WTC11 (cell line): ENCODE data around the gene TIAL1. TPM values are rescaled to one million over a fixed set of nuclear protein-coding genes. Genes with fewer than 3 reads are reported as not detected.

ENCODE experiments used
- ATAC-seq: fragments of 200-7000 bp; cut with Tn5 transposase; 2 replicates; pipeline ENCODE4 v1.10.0; 2021; ENCODE audit warnings: mild to moderate bottlenecking, moderate library complexity
- CTCF ChIA-PET: fragments of 300-600 bp; sonication (Branson Sonifier 250); formaldehyde crosslinking; loops from one replicate; lab custom pipeline; 2021; ENCODE audit warnings: antibody characterized with exemption; lab: Charles Lee
- POLR2A ChIA-PET: fragments of 350-600 bp; sonication (Branson Sonifier 250); formaldehyde crosslinking; loops from one replicate; lab custom pipeline; 2021; ENCODE audit warnings: antibody characterized with exemption; lab: Charles Lee
- DNase-seq: peaks from one replicate; pipeline ENCODE4 v3.0.0; 2021; ENCODE audit warnings: low spot score
- H3K27ac Mint-ChIP-seq: 2 replicates; pipeline ENCODE4 v1.8.0; 2021; ENCODE audit warnings: mixed read lengths
- H3K27me3 Mint-ChIP-seq: 2 replicates; pipeline ENCODE4 v1.8.0; 2021; ENCODE audit warnings: low read depth, mild to moderate bottlenecking, moderate library complexity, mixed read lengths
- H3K36me3 Mint-ChIP-seq: 2 replicates; pipeline ENCODE4 v1.8.0; 2021; ENCODE audit warnings: mixed read lengths
- H3K4me1 Mint-ChIP-seq: 2 replicates; pipeline ENCODE4 v1.8.0; 2022; ENCODE audit warnings: mixed read lengths
- H3K4me3 Mint-ChIP-seq: 2 replicates; pipeline ENCODE4 v1.8.0; 2021; ENCODE audit warnings: mild to moderate bottlenecking, moderate library complexity, mixed read lengths
- H3K9me3 Mint-ChIP-seq: 2 replicates; pipeline ENCODE4 v1.8.0; 2021; ENCODE audit warnings: mixed read lengths
- ATF6 ChIP-seq: sonication (generic); formaldehyde crosslinking; IDR thresholded peaks from 2 replicates; pipeline ENCODE4 v1.8.1; 2023; ENCODE audit warnings: mild to moderate bottlenecking, missing genetic modification reagents
- CTCF ChIP-seq: fragments of 200-600 bp; IDR thresholded peaks from 2 replicates; pipeline ENCODE4 v1.8.0; 2022; ENCODE audit warnings: antibody characterized with exemption
- GABPB1 ChIP-seq: sonication (generic); formaldehyde crosslinking; IDR thresholded peaks from 2 replicates; pipeline ENCODE4 v1.8.1; 2023; ENCODE audit warnings: mild to moderate bottlenecking, missing genetic modification reagents
- GTF2I ChIP-seq: fragments of 250-450 bp; sonication (Bioruptor Pico); conservative IDR thresholded peaks from 2 replicates; pipeline ENCODE4 v1.4.0; 2021; ENCODE audit warnings: mild to moderate bottlenecking
- HMGXB4 ChIP-seq: sonication (generic); formaldehyde crosslinking; IDR thresholded peaks from 2 replicates; pipeline ENCODE4 v1.8.1; 2023; ENCODE audit warnings: mild to moderate bottlenecking, moderate library complexity, missing genetic modification reagents
- JUN ChIP-seq: sonication (generic); formaldehyde crosslinking; IDR thresholded peaks from 2 replicates; pipeline ENCODE4 v1.8.0; 2023; ENCODE audit warnings: mild to moderate bottlenecking, missing genetic modification reagents
- MAX ChIP-seq: sonication (generic); formaldehyde crosslinking; IDR thresholded peaks from 2 replicates; pipeline ENCODE4 v1.8.0; 2022; ENCODE audit warnings: mild to moderate bottlenecking, missing genetic modification reagents
- NR2C2 ChIP-seq: sonication (generic); formaldehyde crosslinking; IDR thresholded peaks from 2 replicates; pipeline ENCODE4 v1.8.0; 2022; ENCODE audit warnings: mild to moderate bottlenecking, missing genetic modification reagents
- STAT6 ChIP-seq: sonication (generic); formaldehyde crosslinking; conservative IDR thresholded peaks from 2 replicates; pipeline ENCODE4 v1.8.1; 2023; ENCODE audit warnings: mild to moderate bottlenecking, low read depth, missing genetic modification reagents, moderate library complexity
- TP53 ChIP-seq: sonication (generic); formaldehyde crosslinking; IDR thresholded peaks from 2 replicates; pipeline ENCODE4 v1.8.1; 2023; ENCODE audit warnings: mild to moderate bottlenecking, missing genetic modification reagents
- ZNF423 ChIP-seq: fragments of 250-450 bp; sonication (Bioruptor Pico); IDR thresholded peaks from 2 replicates; pipeline ENCODE4 v2.1.2; 2022; ENCODE audit warnings: mild to moderate bottlenecking, moderate library complexity
- ZNF425 ChIP-seq: fragments of 250-450 bp; sonication (Bioruptor Pico); conservative IDR thresholded peaks from 2 replicates; pipeline ENCODE4 v1.9.0; 2021; ENCODE audit warnings: mild to moderate bottlenecking
- ZNF532 ChIP-seq: fragments of 250-450 bp; sonication (Bioruptor Pico); IDR thresholded peaks from 2 replicates; pipeline ENCODE4 v1.9.0; 2021; ENCODE audit warnings: mild to moderate bottlenecking, borderline replicate concordance
- ZNF671 ChIP-seq: fragments of 250-450 bp; sonication (Bioruptor Pico); IDR thresholded peaks from 2 replicates; pipeline ENCODE4 v1.8.0; 2021; ENCODE audit warnings: mild to moderate bottlenecking
- total RNA-seq: library from RNA; stranded (reverse); gene quantifications from 3 replicates; pipeline ENCODE4 v1.2.3, GENCODE V29; 2021

The TIAL1 gene
- total RNA-seq, 1 experiment from 2014 or later = 170 TPM

GRCh38 chr10:119616882-119617570 is 20.3 kb upstream of the TIAL1 start:
- Mint-ChIP-seq H3K4me1 (peaks cover 14% of the 10 kb centered on the region), H3K4me3 (no peak overlapping the region), H3K9me3 (peaks cover 5% of the 10 kb centered on the region; the same call in 1 of the 2 replicates), H3K27ac (no peak overlapping the region), H3K36me3 (no peaks in the 10 kb centered on the region), H3K27me3 (no peaks in the 10 kb centered on the region)
- ChIA-PET CTCF (interaction anchor here (0.6 to 3.7 kb wide), 13 partner anchors 8 to 418 kb away, joined by 3 to 21 read pairs (median 7); partner anchors contain the start of gene BAG3), POLR2A (no interaction called here)
- DNase-seq = peak; percentile 63
- ATAC-seq = peak; percentile 62
- TF ChIP-seq GABPB1 (0 out of 2 replicates have a peak, but pooled peaks have one; percentile 18), ZNF423 (CRISPR knock-in tag) (no peak)

GRCh38 chr10:119614686-119615085 is 17.9 kb upstream of the TIAL1 start:
- DNase-seq (no peak), ATAC-seq (no peak)
- Mint-ChIP-seq H3K9me3 (peaks cover 16% of the 10 kb centered on the region), H3K4me1 (peaks cover 6% of the 10 kb centered on the region), H3K27ac (no peak overlapping the region), H3K4me3 (no peak overlapping the region), H3K27me3 (peaks cover 4% of the 10 kb centered on the region; the same call in 1 of the 2 replicates)
- ChIA-PET CTCF (interaction anchor here (2.2 kb wide), 1 partner anchor 12 kb away, joined by 7 read pairs; no protein-coding TSS in a partner anchor), POLR2A (no interaction called here)
- TF ChIP-seq GABPB1 (no peak), GTF2I (CRISPR knock-in tag) (no peak), ZNF671 (CRISPR knock-in tag) (no peak), MAX (no peak), HMGXB4 (CRISPR knock-in tag) (no peak)
- TF ChIP-seq, all 79 proteins: peak for 0
- H3K36me3 Mint-ChIP-seq = peaks cover 3% of the 10 kb centered on the region

- Mint-ChIP-seq H3K36me3 (peaks cover 3% of the 10 kb centered on the region), H3K27me3 (peaks cover 4% of the 10 kb centered on the region; the same call in 1 of the 2 replicates), H3K4me3 (no peak overlapping the region), H3K9me3 (peaks cover 16% of the 10 kb centered on the region), H3K27ac (no peak overlapping the region), H3K4me1 (peaks cover 5% of the 10 kb centered on the region)
- POLR2A ChIA-PET = no interaction called here
- CTCF ChIA-PET = interaction anchor here (2.2 kb wide), 1 partner anchor 11 kb away, joined by 7 read pairs; no protein-coding TSS in a partner anchor
- ATAC-seq = no peak
- no peak for DNase-seq
- TF ChIP-seq CTCF (no peak), GABPB1 (no peak), ZNF671 (CRISPR knock-in tag) (no peak), ATF6 (CRISPR knock-in tag) (no peak), TP53 (CRISPR knock-in tag) (no peak), JUN (no peak), ZNF425 (CRISPR knock-in tag) (no peak), MAX (no peak), STAT6 (CRISPR knock-in tag) (no peak), NR2C2 (CRISPR knock-in tag) (no peak), ZNF532 (CRISPR knock-in tag) (no peak)
Measured at GRCh38 chr10:119613741-119614140, 17.0 kb upstream of the TIAL1 start.
